HG03565 (cell line): ENCODE measurements around the gene PWWP3B.
"Not testable (repeated sequence)": the region's sequence is repeated elsewhere in the genome, so short reads cannot be mapped to it uniquely, and the experiment has no call there.

ENCODE experiments used
- ATAC-seq: cut with Tn5 transposase; IDR thresholded peaks from one replicate; pipeline ENCODE4 v1.9.1; 2021; ENCODE audit warnings: mild to moderate bottlenecking, moderate library complexity; ENCODE audit not compliant: unreplicated experiment

The PWWP3B gene

GRCh38 chrX:106168107-106168506, at the start of gene PWWP3B:
PWWP3B (plus strand) TSS chrX:106168305; CDS start chrX:106205433, 37,128 bp downstream.
- ATAC-seq, result no peak

DNA sequence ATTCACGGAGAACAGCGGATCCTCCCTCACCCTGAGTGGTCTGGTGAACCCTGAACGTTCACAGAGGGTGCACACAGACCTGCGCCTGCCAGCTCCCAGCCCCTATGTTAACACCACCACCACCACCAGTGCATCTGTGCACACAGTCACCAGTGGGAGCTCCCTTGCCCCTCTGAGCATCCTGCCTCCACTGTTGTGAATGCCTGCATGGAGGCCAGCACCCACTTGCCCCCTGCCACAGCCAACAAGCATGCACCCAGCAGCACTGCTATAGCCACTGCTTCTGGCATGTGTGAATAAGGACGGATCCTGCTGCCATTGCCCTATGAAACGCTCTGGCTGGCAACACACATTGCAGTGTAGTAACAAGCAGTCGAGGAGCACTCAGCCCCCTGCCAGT, 29.1 kb upstream of the PWWP3B start:
- no peak for ATAC-seq

GRCh38 chrX:106144755-106145639, 23.1 kb upstream of the PWWP3B start:
- ATAC-seq, result no peak

DNA sequence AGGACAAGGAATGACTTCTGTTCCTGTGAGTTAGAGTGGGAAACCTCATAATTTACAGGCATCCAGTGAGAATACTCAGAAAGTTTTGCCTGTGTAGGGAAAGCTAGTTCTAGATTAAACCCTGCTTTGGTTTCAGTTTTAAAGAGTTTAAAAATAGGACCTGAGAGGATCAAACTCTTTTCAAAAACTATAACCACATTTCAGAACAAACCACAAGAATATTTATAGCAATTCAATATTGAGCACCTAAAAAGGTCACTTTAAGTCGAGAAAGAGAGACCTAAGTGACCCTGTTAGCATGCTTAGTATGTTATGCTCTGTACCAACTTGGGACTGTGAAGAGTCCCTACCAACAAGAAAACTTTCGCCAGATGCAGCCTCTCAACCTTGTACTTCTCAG, 17.4 kb upstream of the PWWP3B start:
- no peak for ATAC-seq

- ATAC-seq, result no peak
These were observed 8.2 kb upstream of the PWWP3B start for GRCh38 chrX:106159861-106160282.

DNA sequence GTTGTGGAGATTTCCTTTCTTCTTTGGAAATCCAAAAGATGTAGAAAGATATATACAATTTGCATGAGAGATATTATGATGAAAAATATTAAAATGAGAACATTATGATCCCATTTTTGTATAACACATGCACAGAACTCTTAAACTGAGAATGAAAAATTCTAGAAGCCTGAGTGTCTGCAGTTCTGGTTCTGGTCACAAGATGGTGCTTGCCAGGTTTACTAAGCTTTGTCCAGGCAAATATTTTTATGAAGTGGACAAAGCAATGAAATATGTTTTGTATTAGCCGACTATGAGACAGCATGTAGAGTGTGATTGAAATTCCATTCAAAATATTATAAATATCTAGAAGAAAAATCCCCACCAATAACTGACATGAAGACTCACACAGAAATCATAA, 2.2 kb downstream of the PWWP3B start:
- no peak for ATAC-seq

DNA sequence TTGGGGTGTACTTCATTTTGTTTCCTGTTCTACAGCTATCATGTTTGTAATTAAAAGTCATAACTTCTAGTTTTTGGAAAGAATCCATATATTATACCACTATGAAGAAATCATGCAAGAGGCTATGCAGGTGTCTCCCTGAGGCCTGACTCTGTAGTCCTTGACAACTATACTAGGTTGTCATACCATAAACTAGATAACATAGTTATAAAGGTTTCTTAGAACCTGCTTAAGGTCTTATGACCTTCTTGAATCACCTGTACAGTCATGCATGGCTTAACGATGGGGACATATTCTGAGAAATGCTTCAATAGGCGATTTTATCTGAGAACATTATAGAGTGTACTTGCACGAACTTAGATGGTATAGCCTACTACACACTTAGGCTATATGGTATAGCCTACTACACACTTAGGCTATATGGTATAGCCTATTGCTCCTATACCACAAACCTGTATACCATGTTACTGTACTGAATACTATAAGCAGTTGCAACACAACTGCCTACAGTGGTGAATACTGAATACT, 3.3 kb downstream of the PWWP3B start:
- no peak for ATAC-seq

DNA sequence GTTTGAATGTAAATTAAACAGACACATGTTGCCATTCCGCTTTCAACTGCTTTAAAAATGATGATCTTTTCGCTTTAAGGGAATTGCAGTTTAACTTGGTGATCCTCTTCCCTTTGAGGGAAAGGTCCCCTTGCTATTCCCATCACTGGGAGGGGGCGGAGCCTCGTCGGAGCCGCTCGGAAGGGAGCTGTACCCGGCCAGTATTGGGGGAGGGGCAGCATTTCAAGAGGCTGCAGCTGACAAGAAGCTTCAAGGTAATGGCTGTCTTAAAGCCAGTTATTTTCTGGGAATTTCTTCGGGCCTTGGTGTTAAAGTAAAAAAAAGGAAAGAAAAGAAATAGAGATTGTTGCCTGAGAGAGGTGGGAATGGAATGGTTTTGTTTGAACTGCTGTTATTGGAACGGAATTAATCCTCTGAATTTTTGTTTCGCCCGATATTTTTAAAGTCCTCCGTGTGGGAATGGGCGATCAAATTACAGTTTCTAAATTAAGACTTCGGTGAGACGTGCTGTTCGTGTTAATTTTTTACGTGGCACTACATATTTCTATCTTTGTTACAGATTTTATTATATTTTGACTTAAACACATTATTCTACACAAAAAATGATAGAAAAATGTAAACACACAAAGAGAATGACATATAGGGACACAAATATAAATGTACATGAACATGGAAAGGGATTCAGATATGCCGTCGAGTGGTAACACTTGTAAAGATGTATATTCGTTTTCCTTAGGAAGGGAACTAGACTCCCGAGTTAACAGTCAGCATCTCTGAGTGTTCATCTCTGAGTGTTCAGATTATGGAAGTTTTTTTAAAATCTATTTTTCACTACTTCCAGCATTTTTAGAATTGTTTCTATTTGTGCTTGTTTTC, 9.2 kb downstream of the PWWP3B start:
- ATAC-seq, result no peak

- no peak for ATAC-seq
These were observed 9.8 kb downstream of the PWWP3B start for GRCh38 chrX:106177982-106178321.

- no peak for ATAC-seq
These were observed 10.7 kb downstream of the PWWP3B start for GRCh38 chrX:106178826-106179225.

DNA sequence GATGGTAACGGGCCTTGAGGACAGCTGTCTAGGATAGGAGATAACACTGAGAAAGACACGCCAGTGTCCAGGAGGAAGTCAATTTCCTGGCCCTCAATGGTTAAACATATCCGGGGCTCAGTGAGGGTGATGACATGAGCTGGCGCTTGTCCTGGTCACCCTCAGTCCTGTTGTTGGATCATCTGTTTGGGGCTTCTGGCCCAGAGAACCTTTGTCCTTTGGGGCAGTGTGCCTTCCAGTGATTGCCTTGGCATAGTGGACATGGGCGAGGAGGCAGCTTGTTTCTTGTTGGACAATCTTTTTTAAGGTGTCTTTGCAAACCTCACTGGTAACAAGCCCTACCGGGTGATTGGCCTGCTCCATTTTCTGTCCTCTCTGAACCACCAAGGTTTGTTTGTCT, 15.6 kb downstream of the PWWP3B start:
- not testable (repeated sequence) for ATAC-seq

GRCh38 chrX:106201502-106202178, 33.5 kb downstream of the PWWP3B start:
- ATAC-seq, result no peak

- no peak for ATAC-seq
These were observed 35.2 kb downstream of the PWWP3B start for GRCh38 chrX:106203315-106203714.

GRCh38 chrX:106208154-106208553, 40.0 kb downstream of the PWWP3B start:
- no peak for ATAC-seq
